H1 (cell line): ENCODE data around the gene ITPKC. TPM values are rescaled to one million over a fixed set of nuclear protein-coding genes. Genes with fewer than 3 reads are reported as not detected.

Experiments
- BACH1 ChIP-seq: IDR thresholded peaks from 2 replicates; pipeline ENCODE4 v1.6.1; 2012; ENCODE audit warnings: low read length, improper control_type of control experiment
- BRCA1 ChIP-seq: IDR thresholded peaks from 2 replicates; pipeline ENCODE4 v1.6.1; 2012; ENCODE audit warnings: low read depth, low read length, improper control_type of control experiment
- CTBP2 ChIP-seq: IDR thresholded peaks from 2 replicates; pipeline ENCODE4 v1.7.0; 2011; ENCODE audit warnings: borderline replicate concordance, mild to moderate bottlenecking, moderate library complexity, mixed read lengths, low read length; ENCODE audit not compliant: insufficient read depth, insufficient read length
- CTCF ChIP-seq, 3 experiments: IDR thresholded peaks; 1 replicate in 2 of 3; 2 replicates in 1 of 3; pipeline versions ENCODE4 v1.5.1 to v1.6.1; 2011; ENCODE audit warnings: low read length in 3 of 3, mild to moderate bottlenecking in 3 of 3, inconsistent platforms in 2 of 3, low read depth in 1 of 3, moderate library complexity in 1 of 3; ENCODE audit not compliant: insufficient read depth in 1 of 3; ENCODE audit errors: control extremely low read depth in 1 of 3
- KDM4A ChIP-seq: IDR thresholded peaks from one replicate; pipeline ENCODE4 v1.7.1; 2012; ENCODE audit warnings: low read depth, mild to moderate bottlenecking, moderate library complexity, low read length, inconsistent platforms; ENCODE audit not compliant: severe bottlenecking
- MAFK ChIP-seq: IDR thresholded peaks from 2 replicates; pipeline ENCODE4 v1.6.1; 2012; ENCODE audit warnings: low read depth, mild to moderate bottlenecking, improper control_type of control experiment, low read length
- polyA plus RNA-seq, 7 experiments: library from polyadenylated mRNA; depleted of rRNA in 3 of 7; stranded (reverse) in 5 of 7; unstranded in 2 of 7; fragments of >200 nt in 5 of 7; fragments of 200-250 nt in 2 of 7; gene quantifications; 1 replicate in 5 of 7; 2 replicates in 1 of 7; 4 replicates in 1 of 7; pipeline versions ENCODE4 v1.2.1 to v1.2.3, GENCODE V29; 2011 to 2013; ENCODE audit warnings: missing spikeins in 2 of 7, mixed read lengths in 2 of 7
- total RNA-seq: library from RNA; stranded (reverse); fragmentation: NEBNext Ultra II Directional; extraction: Animal tissue kit (Norgen Biotek cat#: 25700); gene quantifications from 2 replicates; pipeline ENCODE4 v1.2.1, GENCODE V29; 2021

The ITPKC gene
- total and polyA plus RNA-seq, 2 of the 8 experiments (the other 6 are each of a cell fraction or from before 2014, with no cell fraction given): 5.2 to 8.9 TPM

GRCh38 chr19:40701758-40702157, 15.2 kb upstream of the ITPKC start (continued):
- TF ChIP-seq CTCF (IDR thresholded peaks at IDR 0.05; ENCODE audit: control extremely low read depth in 1 of 3, insufficient read depth in 1 of 3, low read depth in 1 of 3, low read length in 3 of 3) (no peak), BRCA1 (no peak), BACH1 (no peak), MAFK (no peak), KDM4A (no peak), CTBP2 (no peak)
